Gastrocnemius medialis (tissue), 4 donors: ENCODE results near the gene NBPF12.
"Not testable (repeated sequence)": the region's sequence is repeated elsewhere in the genome, so short reads cannot be mapped to it uniquely, and the experiment has no call there.

Source experiments
- CTCF ChIP-seq, 5 experiments: fragments of 450-650 bp in 3 of 5; fragments of 200-600 bp in 2 of 5; sonication (generic) in 2 of 5; IDR thresholded peaks in 4 of 5; conservative IDR thresholded peaks in 1 of 5; 1 replicate in 4 of 5; 2 replicates in 1 of 5; pipeline ENCODE4 v1.5.1; 2016 to 2019; ENCODE audit warnings: antibody characterized with exemption in 5 of 5, mild to moderate bottlenecking in 3 of 5, moderate library complexity in 3 of 5
- POLR2A ChIP-seq, 2 donors: fragments of 450-650 bp; IDR thresholded peaks; one replicate each; pipeline ENCODE4 v1.6.1; 2017; ENCODE audit warnings: antibody characterized with exemption in 2 of 2, mild to moderate bottlenecking in 2 of 2, moderate library complexity in 2 of 2

- not testable (repeated sequence) for TF ChIP-seq CTCF (IDR thresholded peaks at IDR 0.05 in 4 of 5, conservative IDR thresholded peaks at IDR 0.05 in 1 of 5); POLR2A (IDR thresholded peaks at IDR 0.05)
These were observed 48.3 kb downstream of the NBPF12 start for GRCh38 chr1:146986450-146986849.
